Measurements from ENCODE around the gene NOL3. TPM values are rescaled to one million over a fixed set of nuclear protein-coding genes. Genes with fewer than 3 reads are reported as not detected.

Gene NOL3
- total and polyA plus RNA-seq, 2 donors (not counting 3 experiments of a cell fraction or from before 2014, with no cell fraction given) = 16.0 to 19.4 TPM

GRCh38 chr16:67212766-67213165, 42.4 kb downstream of the NOL3 start:
- TF ChIP-seq MYC (IDR thresholded peaks at IDR 0.05; ENCODE audit: low read depth, low read length) (no peak), FOS (IDR thresholded peaks at IDR 0.05; ENCODE audit: borderline replicate concordance, insufficient read depth, low read length) (peak; percentile 31), POLR2AphosphoS5 (IDR thresholded peaks at IDR 0.05; ENCODE audit: insufficient read depth, low read depth, low read length) (no peak), GATA2 (IDR thresholded peaks at IDR 0.05; ENCODE audit: insufficient read depth, insufficient read length, low read depth, low read length) (peak; percentile 68), EZH2 (IDR thresholded peaks at IDR 0.05; ENCODE audit: borderline replicate concordance, low read depth, low read length, severe bottlenecking) (no peak)
- CTCF ChIA-PET = interaction anchor here (1.7 kb wide), 1 partner anchor 15 kb away, joined by 8 read pairs; no protein-coding TSS in a partner anchor
- peaks cover 20% of the 10 kb centered on the region for H3K4me1 ChIP-seq (ENCODE audit: control insufficient read depth, extremely low read depth, insufficient read depth, low read length)
- H3K9me3 ChIP-seq (replicated peaks; ENCODE audit: control insufficient read depth, insufficient read depth, low read length) = no peaks in the 10 kb centered on the region
- no peaks in the 10 kb centered on the region for H3K27me3 ChIP-seq (ENCODE audit: control insufficient read depth in 2 of 2, insufficient read depth in 2 of 2, low read length in 2 of 2)
- FAIRE-seq (peak; percentile 77), DNase-seq (ENCODE audit: low read depth, low spot score) (peak; percentile 24)
- POLR2A ChIA-PET = interaction anchor here (0.6 kb wide), 1 partner anchor 30 kb away, joined by 3 read pairs; no protein-coding TSS in a partner anchor
- no peak overlapping the region for H3K4me3 ChIP-seq (replicated peaks in 1 of 3; ENCODE audit: insufficient read depth in 1 of 3, low read depth in 1 of 3, low read length in 3 of 3)
- no peak overlapping the region for H2AFZ ChIP-seq (ENCODE audit: low read depth, low read length)
- no peak overlapping the region for H3K9ac ChIP-seq (replicated peaks; ENCODE audit: extremely low read depth, insufficient read depth, low read length)
- H3K4me2 ChIP-seq (ENCODE audit: insufficient read depth, low read length) = no peak overlapping the region
- dilution Hi-C loops (cut with MboI; ENCODE audit: extremely low pct_ligation_motif_present, low sequenced_read_pairs) (no loop called here), intact Hi-C loops (cut with micrococcal nuclease) (no loop called here)
- H4K20me1 ChIP-seq (replicated peaks; ENCODE audit: control insufficient read depth, extremely low read depth, insufficient read depth, low read length) = no peaks in the 10 kb centered on the region
- H3K79me2 ChIP-seq (ENCODE audit: control insufficient read depth, insufficient read depth, low read length) = no peaks in the 10 kb centered on the region
- no peaks in the 10 kb centered on the region for H3K9me1 ChIP-seq (replicated peaks; ENCODE audit: control insufficient read depth, extremely low read depth, insufficient read depth, low read length)
- no peaks in the 10 kb centered on the region for H3K36me3 ChIP-seq (ENCODE audit: control insufficient read depth in 2 of 2, extremely low read depth in 1 of 2, insufficient read depth in 2 of 2, low read length in 2 of 2)
- H3K27ac ChIP-seq (ENCODE audit: insufficient read depth, low read depth, low read length) = no peak overlapping the region
- BruUV-seq (replicated peaks) = no TSS peak

DNA sequence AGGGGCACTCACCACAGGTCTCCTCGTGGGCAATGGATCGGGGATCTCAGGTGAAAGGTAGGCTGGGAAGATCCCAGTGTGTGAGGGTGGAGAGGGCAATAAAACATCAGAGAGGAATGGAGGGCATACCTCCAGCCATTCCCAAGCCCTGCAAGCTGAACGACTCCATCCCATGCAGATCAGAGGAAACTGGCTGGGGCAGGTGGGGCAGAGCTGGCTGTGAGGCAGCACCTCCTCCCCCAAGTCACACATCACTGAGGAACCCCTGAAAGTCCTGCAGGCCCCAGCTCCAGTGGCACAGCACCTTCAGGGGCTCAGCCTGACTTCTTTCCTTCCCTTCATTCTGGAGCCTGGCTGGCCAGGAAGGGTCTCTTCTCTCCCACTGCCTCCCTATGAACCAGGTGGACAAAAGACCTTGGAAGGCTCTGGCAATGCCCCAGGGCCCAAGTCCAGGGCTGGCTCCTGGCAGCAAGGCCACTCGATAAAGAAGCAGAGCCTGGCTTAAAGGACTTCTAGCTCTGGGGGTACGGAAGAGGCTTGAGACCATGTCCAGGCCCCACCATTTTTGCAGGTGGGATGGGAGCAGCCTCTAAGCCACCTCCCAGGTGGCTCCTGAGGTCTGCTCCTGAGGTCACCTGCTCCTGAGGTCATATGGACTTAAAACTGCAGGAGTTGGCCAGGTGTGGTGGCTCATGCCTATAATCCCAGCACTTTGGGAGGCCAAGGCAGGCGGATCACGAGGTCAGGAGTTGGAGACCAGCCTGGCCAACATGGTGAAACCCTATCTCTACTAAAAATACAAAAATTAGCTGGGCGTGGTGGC, 43.1 kb downstream of the NOL3 start:
- Histone ChIP-seq H3K9me1 (replicated peaks; ENCODE audit: control insufficient read depth, extremely low read depth, insufficient read depth, low read length) (no peaks in the 10 kb centered on the region), H3K36me3 (ENCODE audit: control insufficient read depth in 2 of 2, extremely low read depth in 1 of 2, insufficient read depth in 2 of 2, low read length in 2 of 2) (no peaks in the 10 kb centered on the region), H2AFZ (ENCODE audit: low read depth, low read length) (no peak overlapping the region), H4K20me1 (replicated peaks; ENCODE audit: control insufficient read depth, extremely low read depth, insufficient read depth, low read length) (no peaks in the 10 kb centered on the region), H3K4me2 (ENCODE audit: insufficient read depth, low read length) (no peak overlapping the region), H3K79me2 (ENCODE audit: control insufficient read depth, insufficient read depth, low read length) (no peaks in the 10 kb centered on the region), H3K9ac (replicated peaks; ENCODE audit: extremely low read depth, insufficient read depth, low read length) (no peak overlapping the region), H3K27me3 (ENCODE audit: control insufficient read depth in 2 of 2, insufficient read depth in 2 of 2, low read length in 2 of 2) (no peaks in the 10 kb centered on the region), H3K4me1 (ENCODE audit: control insufficient read depth, extremely low read depth, insufficient read depth, low read length) (peaks cover 22% of the 10 kb centered on the region), H3K27ac (ENCODE audit: insufficient read depth, low read depth, low read length) (no peak overlapping the region), H3K4me3 (replicated peaks in 1 of 3; ENCODE audit: insufficient read depth in 1 of 3, low read depth in 1 of 3, low read length in 3 of 3) (no peak overlapping the region), H3K9me3 (replicated peaks; ENCODE audit: control insufficient read depth, insufficient read depth, low read length) (no peaks in the 10 kb centered on the region)
- dilution Hi-C loops (cut with MboI; ENCODE audit: extremely low pct_ligation_motif_present, low sequenced_read_pairs) = no loop called here
- intact Hi-C loops (cut with micrococcal nuclease) = no loop called here
- no TSS peak for BruUV-seq (replicated peaks)
- TF ChIP-seq MYC (IDR thresholded peaks at IDR 0.05; ENCODE audit: low read depth, low read length) (no peak), FOS (IDR thresholded peaks at IDR 0.05; ENCODE audit: borderline replicate concordance, insufficient read depth, low read length) (no peak), EZH2 (IDR thresholded peaks at IDR 0.05; ENCODE audit: borderline replicate concordance, low read depth, low read length, severe bottlenecking) (no peak), POLR2A (IDR thresholded peaks at IDR 0.05; ENCODE audit: low read depth, low read length) (no peak), GATA2 (IDR thresholded peaks at IDR 0.05; ENCODE audit: insufficient read depth, insufficient read length, low read depth, low read length) (no peak), JUN (IDR thresholded peaks at IDR 0.05; ENCODE audit: borderline replicate concordance, insufficient read depth, insufficient read length, low read depth) (no peak), POLR2AphosphoS5 (IDR thresholded peaks at IDR 0.05; ENCODE audit: insufficient read depth, low read depth, low read length) (no peak), CTCF (IDR thresholded peaks at IDR 0.05; ENCODE audit: extremely low read depth in 1 of 2, insufficient read depth in 1 of 2, low read depth in 1 of 2, low read length in 2 of 2) (no peak)
- TF ChIP-seq, protein P1, sequence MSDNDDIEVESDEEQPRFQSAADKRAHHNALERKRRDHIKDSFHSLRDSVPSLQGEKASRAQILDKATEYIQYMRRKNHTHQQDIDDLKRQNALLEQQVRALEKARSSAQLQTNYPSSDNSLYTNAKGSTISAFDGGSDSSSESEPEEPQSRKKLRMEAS (IDR thresholded peaks at IDR 0.05; ENCODE audit: insufficient read depth, insufficient read length) = no peak
- POLR2A ChIA-PET = interaction anchor here (0.6 kb wide), 1 partner anchor 29 kb away, joined by 3 read pairs; no protein-coding TSS in a partner anchor
- FAIRE-seq = no peak
- CTCF ChIA-PET = interaction anchor here (1.6 kb wide), 1 partner anchor 21 kb away, joined by 3 read pairs; no protein-coding TSS in a partner anchor
- no peak for DNase-seq (ENCODE audit: low read depth, low spot score)
